PC-3 (cell line): ENCODE data around the gene MPND.

ENCODE experiments used
- CTCF ChIP-seq: fragments of 300-600 bp; sonication (generic); conservative IDR thresholded peaks from 2 replicates; pipeline ENCODE4 v1.5.1; 2017; ENCODE audit warnings: antibody characterized with exemption, low read depth, mild to moderate bottlenecking, low read length
- EZH2 ChIP-seq: fragments of 300-600 bp; sonication (generic); IDR thresholded peaks from one replicate; pipeline ENCODE4 v1.6.1; 2017; ENCODE audit warnings: antibody characterized with exemption, mild to moderate bottlenecking, low read length; ENCODE audit not compliant: unreplicated experiment
- EZH2phosphoT487 ChIP-seq: fragments of 300-600 bp; sonication (generic); IDR thresholded peaks from 2 replicates; pipeline ENCODE4 v1.6.1; 2018; ENCODE audit warnings: mild to moderate bottlenecking, antibody characterized with exemption, low read length, borderline replicate concordance

GRCh38 chr19:4390017-4390566, 46.7 kb downstream of the MPND start:
- TF ChIP-seq CTCF (no peak), EZH2phosphoT487 (no peak), EZH2 (no peak)
